Effector memory CD4-positive, alpha-beta T cell (primary cell): ENCODE data around the gene MIF.
"Not testable (repeated sequence)": the region's sequence is repeated elsewhere in the genome, so short reads cannot be mapped to it uniquely, and the experiment has no call there.

ENCODE experiments used
- DNase-seq, 3 donors: peaks; one replicate each; pipeline ENCODE4 v3.0.0-alpha.2; 2020
- H3K27ac ChIP-seq: 2 replicates; pipeline ENCODE4 v1.7.0; 2013; ENCODE audit warnings: mild to moderate bottlenecking, low read length, moderate library complexity; ENCODE audit not compliant: insufficient read depth, poor library complexity, severe bottlenecking
- H3K27me3 ChIP-seq: replicated peaks from 2 replicates; pipeline ENCODE4 v1.7.0; 2013; ENCODE audit warnings: mild to moderate bottlenecking, low read length; ENCODE audit not compliant: insufficient read depth, control insufficient read depth, poor library complexity, severe bottlenecking
- H3K36me3 ChIP-seq: 2 replicates; pipeline ENCODE4 v1.7.0; 2013; ENCODE audit warnings: mild to moderate bottlenecking, low read length, moderate library complexity; ENCODE audit not compliant: control insufficient read depth, insufficient read depth
- H3K4me1 ChIP-seq: 2 replicates; pipeline ENCODE4 v1.7.0; 2013; ENCODE audit warnings: low read length, mild to moderate bottlenecking; ENCODE audit not compliant: control insufficient read depth, insufficient read depth, poor library complexity, severe bottlenecking
- H3K4me3 ChIP-seq: 2 replicates; pipeline ENCODE4 v1.7.0; 2013; ENCODE audit warnings: low read length, low read depth, mild to moderate bottlenecking; ENCODE audit not compliant: insufficient read depth, poor library complexity, severe bottlenecking
- H3K9me3 ChIP-seq: 2 replicates; pipeline ENCODE4 v1.7.0; 2013; ENCODE audit warnings: mild to moderate bottlenecking, low read length, moderate library complexity; ENCODE audit not compliant: control insufficient read depth

The MIF gene

DNA sequence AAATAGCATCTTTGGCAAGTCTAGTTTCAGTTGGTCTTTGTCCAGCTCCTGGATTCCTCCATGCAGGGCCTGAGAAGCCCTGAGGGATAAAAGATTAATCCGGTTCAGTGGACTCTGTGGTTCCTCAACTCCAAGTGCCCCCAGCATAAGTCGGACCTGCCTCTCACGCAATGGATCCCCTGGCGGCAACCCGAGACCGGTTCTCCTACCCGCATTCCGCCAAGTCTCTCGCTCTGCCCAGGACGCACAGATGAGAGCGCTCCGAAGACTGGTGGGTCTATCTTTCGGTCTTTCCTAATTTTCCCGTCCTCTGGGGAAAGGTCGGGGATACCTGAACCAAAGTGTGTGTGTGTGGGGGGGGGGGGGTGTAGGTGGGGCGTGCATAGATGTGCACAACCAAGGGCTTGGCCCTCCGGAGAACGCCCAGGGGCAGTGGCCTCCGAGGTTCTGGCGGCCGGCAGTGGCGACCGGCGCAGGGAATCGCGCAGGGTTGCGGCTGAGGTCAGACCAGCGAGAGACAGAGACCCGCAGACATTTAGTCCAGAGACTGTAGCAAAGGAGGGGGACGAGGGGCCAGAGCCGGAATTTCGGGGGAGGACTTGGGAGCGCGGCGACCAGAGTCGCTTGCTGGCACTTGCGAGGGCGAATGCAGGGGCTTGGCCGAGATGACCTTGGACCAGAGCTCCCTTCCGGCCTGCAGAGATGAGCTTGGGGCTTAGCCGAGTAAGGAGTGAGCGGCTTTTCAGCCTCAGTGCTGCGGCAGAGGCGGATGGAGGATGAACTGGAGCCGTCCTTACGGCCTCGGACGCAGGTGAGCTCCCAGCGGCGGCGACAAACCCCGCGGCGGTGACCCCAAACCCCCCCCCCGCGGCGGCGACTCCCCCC is 37.2 kb upstream of the MIF start:
- peak overlapping the region; percentile 65 for H3K27ac ChIP-seq
- peaks cover 14% of the 10 kb centered on the region for H3K4me1 ChIP-seq
- no peaks in the 10 kb centered on the region for H3K36me3 ChIP-seq
- H3K9me3 ChIP-seq: no peaks in the 10 kb centered on the region
- peak in 1 of 3 donors; percentile 16 for DNase-seq
- peak overlapping the region; percentile 92 for H3K4me3 ChIP-seq
- no peaks in the 10 kb centered on the region for H3K27me3 ChIP-seq

DNA sequence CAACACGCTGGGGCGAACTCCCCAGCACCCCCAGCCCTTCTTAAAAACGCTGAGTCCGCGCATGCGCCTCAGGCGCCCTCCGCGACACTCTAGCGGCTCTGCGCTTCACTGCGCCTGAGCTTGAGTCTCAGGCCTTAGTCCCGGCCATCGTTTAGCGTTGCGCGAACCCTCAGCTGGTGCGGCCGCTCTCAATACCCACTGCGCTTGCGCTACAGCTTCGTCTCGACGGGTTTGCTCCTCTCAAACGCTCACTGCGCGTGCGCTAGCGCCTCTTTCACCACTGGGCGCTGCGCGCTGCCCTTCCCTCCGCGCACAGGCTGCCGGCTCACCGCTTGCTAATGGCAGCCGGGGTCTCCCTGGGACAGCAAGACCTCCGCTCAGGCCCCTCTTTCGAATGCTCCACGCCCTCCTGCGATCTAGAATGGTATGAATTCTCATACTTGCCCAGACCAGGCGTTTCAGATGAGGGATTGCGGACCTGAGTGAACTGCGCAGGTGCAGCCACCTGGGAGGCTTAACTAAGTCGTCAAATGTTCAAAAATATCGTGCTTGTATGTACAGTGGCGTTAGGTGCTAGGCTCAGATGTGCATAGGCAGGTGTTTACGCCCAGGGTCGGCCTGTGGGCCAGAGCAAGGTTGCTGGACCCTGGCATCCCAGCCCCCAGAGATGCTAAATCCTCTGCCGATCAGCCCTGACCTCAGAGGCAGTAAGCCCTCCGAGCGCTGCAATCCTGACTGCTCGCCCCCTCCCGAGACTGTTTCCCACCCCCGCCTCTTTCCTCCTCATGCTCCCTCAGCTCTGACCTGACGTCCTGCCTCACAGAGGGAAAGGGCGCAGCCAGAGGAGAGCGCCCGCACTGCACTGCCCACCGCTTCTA is 36.3 kb upstream of the MIF start, which contains the start of gene SLC2A11:
TSS of gene SLC2A11 (plus strand) at position 270 of the 878 bp plus-strand sequence. CDS start at position 395, 125 bp downstream.
- H3K9me3 ChIP-seq: no peaks in the 10 kb centered on the region
- H3K27ac ChIP-seq: peak within 1 kb of the TSS; percentile 65
- no peaks in the 10 kb centered on the region for H3K27me3 ChIP-seq
- peak; percentile 87 to 92 (median 88) for DNase-seq
- peak within 1 kb of the TSS; percentile 92 for H3K4me3 ChIP-seq
- H3K36me3 ChIP-seq: no peaks in the 10 kb centered on the region
- peaks cover 14% of the 10 kb centered on the region for H3K4me1 ChIP-seq

DNA sequence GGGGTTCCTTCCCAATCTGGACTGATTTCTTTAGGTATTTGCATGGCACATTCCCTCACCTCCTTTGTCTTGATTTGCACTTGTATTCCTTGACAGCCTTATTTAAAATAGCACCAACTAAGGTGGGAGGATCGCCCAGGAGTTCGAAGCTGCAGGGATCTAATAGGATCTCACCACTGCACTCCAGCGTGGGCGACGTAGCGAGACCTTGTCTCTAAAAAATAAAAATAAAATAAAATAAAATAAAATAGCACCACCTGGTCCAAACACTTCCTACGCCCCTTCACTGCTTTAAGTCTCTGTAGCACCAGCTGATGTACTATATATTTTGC is 35.7 kb upstream of the MIF start:
- H3K9me3 ChIP-seq: no peaks in the 10 kb centered on the region
- H3K4me1 ChIP-seq: peaks cover 14% of the 10 kb centered on the region
- peak overlapping the region; percentile 65 for H3K27ac ChIP-seq

DNA sequence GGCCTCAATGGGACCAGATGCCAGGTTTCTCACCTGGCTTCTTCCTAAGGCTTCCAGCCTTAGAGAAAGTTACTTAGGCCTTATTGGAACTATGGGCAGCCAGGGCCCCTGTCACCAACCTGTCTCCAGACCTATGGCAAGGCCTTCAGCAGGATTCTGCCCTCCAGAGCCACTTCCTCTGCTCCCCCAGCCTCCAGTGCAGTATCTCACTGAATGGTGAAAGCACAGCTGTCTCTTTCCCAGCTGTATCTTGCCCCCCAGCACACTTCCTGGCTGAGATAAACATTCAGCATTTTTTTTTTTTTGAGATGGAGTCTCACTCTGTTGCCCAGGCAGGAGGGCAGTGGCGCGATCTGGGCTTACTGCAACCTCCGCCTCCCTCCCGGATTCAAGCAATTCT is 35.0 kb upstream of the MIF start:
- H3K27ac ChIP-seq: no peak overlapping the region
- no peaks in the 10 kb centered on the region for H3K36me3 ChIP-seq
- no peak overlapping the region for H3K4me3 ChIP-seq
- DNase-seq: no peak
- no peaks in the 10 kb centered on the region for H3K9me3 ChIP-seq
- H3K4me1 ChIP-seq: peaks cover 14% of the 10 kb centered on the region
- H3K27me3 ChIP-seq: no peaks in the 10 kb centered on the region

More for the DNA sequence above, 35.7 kb upstream of the MIF start:
- Histone ChIP-seq H3K27me3 (no peaks in the 10 kb centered on the region), H3K4me3 (peak overlapping the region; percentile 92), H3K36me3 (no peaks in the 10 kb centered on the region)
- no peak for DNase-seq

DNA sequence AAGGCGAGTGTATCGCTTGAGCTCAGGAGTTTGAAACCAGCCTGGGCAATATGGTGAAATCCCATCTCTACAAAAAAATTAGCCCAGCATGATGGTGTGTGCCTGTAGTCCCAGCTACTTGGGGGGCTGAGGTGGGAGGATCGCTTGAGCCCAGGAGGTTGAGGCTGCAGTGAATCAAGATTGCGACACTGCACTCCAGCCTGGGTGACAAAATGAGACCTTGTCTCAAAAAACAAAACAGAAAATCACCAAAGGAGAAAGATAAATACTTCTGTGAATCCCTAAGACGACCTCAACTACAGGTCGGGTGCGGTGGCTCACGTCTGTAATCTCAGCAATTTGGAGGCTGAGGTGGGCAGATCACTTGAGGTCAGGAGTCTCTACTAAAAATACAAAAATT is 34.0 kb upstream of the MIF start:
- not testable (repeated sequence) for H3K27me3 ChIP-seq, H3K36me3 ChIP-seq, H3K9me3 ChIP-seq, H3K27ac ChIP-seq, DNase-seq, H3K4me3 ChIP-seq
- peaks cover 14% of the 10 kb centered on the region for H3K4me1 ChIP-seq

DNA sequence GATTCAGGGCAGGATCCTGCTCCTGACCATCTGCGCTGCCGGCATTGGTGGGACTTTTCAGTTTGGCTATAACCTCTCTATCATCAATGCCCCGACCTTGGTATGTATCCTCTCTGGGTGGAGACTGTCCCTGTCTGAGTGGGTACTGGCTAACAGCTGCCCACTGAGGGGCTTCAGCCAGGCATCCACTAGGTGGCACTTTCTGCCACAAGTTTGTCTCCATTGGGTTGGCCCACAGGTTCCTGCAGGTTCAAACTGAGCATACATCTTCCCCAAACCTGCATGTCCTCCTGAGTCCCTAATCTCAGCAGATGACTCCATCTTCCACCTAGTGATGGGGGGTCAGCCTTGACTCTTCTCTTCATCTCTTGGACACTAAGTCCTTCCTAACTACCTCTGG is 32.1 kb upstream of the MIF start:
- Histone ChIP-seq H3K9me3 (no peaks in the 10 kb centered on the region), H3K27ac (no peak overlapping the region), H3K27me3 (no peaks in the 10 kb centered on the region), H3K36me3 (no peaks in the 10 kb centered on the region), H3K4me3 (no peak overlapping the region), H3K4me1 (peaks cover 8% of the 10 kb centered on the region)
- DNase-seq: no peak

DNA sequence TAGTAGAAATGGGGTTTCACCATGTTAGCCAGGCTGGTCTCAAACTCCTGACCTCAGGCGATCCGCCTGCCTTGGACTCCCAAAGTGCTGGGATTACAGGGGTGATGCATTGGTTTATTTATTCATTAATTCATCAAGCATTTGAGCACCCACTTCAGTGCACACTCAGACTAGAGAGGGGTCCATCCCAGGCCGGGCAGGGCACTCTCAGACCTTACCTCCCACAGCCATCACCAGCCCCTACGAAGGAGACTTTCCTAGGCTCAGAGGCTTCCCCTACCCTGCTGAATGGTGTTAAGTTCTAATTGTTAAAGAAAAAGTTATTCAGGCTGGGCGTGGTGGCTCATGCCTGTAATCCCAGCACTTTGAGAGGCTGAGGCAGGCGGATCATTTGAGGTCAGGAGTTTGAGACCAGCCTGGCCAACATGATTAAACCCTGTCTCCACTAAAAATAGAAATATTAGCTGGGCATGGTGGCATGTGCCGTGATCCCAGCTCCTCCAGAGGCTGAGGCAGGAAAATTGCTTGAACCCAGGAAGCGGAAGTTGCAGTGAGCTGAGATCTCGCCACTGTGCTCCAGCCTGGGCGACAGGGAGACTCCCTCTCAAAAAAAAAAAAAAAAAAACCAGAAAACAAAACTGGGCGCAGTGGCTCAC is 29.6 kb upstream of the MIF start:
- not testable (repeated sequence) for H3K9me3 ChIP-seq, H3K27me3 ChIP-seq, H3K27ac ChIP-seq, H3K4me3 ChIP-seq, H3K4me1 ChIP-seq, H3K36me3 ChIP-seq, DNase-seq

DNA sequence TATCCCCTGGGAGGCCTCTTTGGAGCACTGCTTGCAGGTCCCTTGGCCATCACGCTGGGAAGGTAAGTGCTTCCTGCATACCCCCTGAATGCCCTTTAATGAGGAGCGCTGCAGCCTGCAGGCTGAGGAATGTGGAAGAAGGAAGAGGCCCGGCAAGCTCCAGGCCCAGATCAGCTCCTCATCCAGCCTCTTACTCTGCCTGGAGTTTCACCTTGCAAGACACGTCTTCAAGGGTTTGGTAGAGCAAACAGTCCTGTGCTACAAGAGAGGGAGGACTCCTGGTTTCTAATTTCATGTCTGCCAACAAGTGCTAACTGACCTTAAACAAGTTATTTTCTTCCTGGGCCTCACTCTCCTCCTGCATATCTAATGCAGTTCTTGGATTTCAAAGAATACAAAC is 25.6 kb upstream of the MIF start:
- Histone ChIP-seq H3K27ac (no peak overlapping the region), H3K4me3 (no peak overlapping the region), H3K4me1 (no peaks in the 10 kb centered on the region), H3K9me3 (no peaks in the 10 kb centered on the region), H3K27me3 (no peaks in the 10 kb centered on the region), H3K36me3 (peaks cover 12% of the 10 kb centered on the region)
- DNase-seq: no peak

DNA sequence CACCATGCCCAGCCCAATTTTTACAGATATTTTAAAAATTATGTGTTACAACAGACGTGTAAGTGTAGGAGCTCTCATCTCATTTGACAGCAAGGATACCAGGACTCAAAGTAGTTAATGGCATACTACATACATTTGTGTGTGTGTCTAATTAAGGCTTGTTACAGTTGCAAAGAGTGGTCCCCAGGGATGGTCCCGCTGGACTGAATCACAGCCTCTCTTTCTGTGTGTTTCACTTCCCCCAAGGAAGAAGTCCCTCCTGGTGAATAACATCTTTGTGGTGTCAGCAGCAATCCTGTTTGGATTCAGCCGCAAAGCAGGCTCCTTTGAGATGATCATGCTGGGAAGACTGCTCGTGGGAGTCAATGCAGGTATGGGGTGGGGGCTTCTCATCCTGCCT is 19.3 kb upstream of the MIF start:
- Histone ChIP-seq H3K36me3 (peaks cover 5% of the 10 kb centered on the region), H3K27me3 (no peaks in the 10 kb centered on the region), H3K4me1 (no peaks in the 10 kb centered on the region), H3K4me3 (no peak overlapping the region), H3K27ac (no peak overlapping the region), H3K9me3 (no peaks in the 10 kb centered on the region)
- no peak for DNase-seq
